ENCODE measurements around the gene TTC3. TPM values are rescaled to one million over a fixed set of nuclear protein-coding genes. Genes with fewer than 3 reads are reported as not detected.

Gene TTC3
- total RNA-seq, 2 donors from 2014 or later = 184 to 273 TPM

- H3K4me1 Mint-ChIP-seq = peaks cover 9% of the 10 kb centered on the region
Observed at GRCh38 chr21:37036177-37036576, 36.9 kb upstream of the TTC3 start.

GRCh38 chr21:37039411-37040075, 33.5 kb upstream of the TTC3 start:
- Mint-ChIP-seq H3K9me3 (no peaks in the 10 kb centered on the region), H3K36me3 (ENCODE audit: low read depth) (no peaks in the 10 kb centered on the region), H3K4me1 (peaks cover 24% of the 10 kb centered on the region), H3K27me3 (ENCODE audit: insufficient read depth) (peaks cover 37% of the 10 kb centered on the region), H3K4me3 (no peak overlapping the region), H3K27ac (no peak overlapping the region)
- Histone ChIP-seq H3K4me3 (ENCODE audit: low read length) (no peak overlapping the region), H3K27ac (ENCODE audit: low read depth, low read length) (no peak overlapping the region), H3K9me3 (ENCODE audit: control insufficient read depth, low read length) (no peaks in the 10 kb centered on the region), H3K9ac (ENCODE audit: extremely low read depth, low read length, poor library complexity, severe bottlenecking) (no peak overlapping the region), H3K36me3 (ENCODE audit: control insufficient read depth, insufficient read depth, low read length) (no peaks in the 10 kb centered on the region), H3K27me3 (ENCODE audit: control insufficient read depth, insufficient read depth, low read length, poor library complexity, severe bottlenecking) (no peaks in the 10 kb centered on the region), H3K4me1 (ENCODE audit: control insufficient read depth, insufficient read depth, low read length) (peaks cover 8% of the 10 kb centered on the region)
- TF ChIP-seq CTCF (conservative IDR thresholded peaks at IDR 0.05) = no peak
- DNase-seq = no peak
- 69 to 78% methylated on average over 8 of the region's 9 CpGs for WGBS, 2 experiments (ENCODE audit: insufficient coverage in 1 of 2, insufficient read length in 1 of 2)

More at GRCh38 chr21:37036177-37036576, 36.9 kb upstream of the TTC3 start:
- 90 to 100% methylated on average over 2 to 4 of the region's 4 CpGs for WGBS, 2 experiments (ENCODE audit: insufficient coverage in 1 of 2, insufficient read length in 1 of 2)
- Histone ChIP-seq H3K4me3 (ENCODE audit: low read length) (no peak overlapping the region), H3K27ac (ENCODE audit: low read depth, low read length) (no peak overlapping the region), H3K9ac (ENCODE audit: extremely low read depth, low read length, poor library complexity, severe bottlenecking) (no peak overlapping the region), H3K4me1 (ENCODE audit: control insufficient read depth, insufficient read depth, low read length) (peaks cover 4% of the 10 kb centered on the region), H3K36me3 (ENCODE audit: control insufficient read depth, insufficient read depth, low read length) (no peaks in the 10 kb centered on the region), H3K9me3 (ENCODE audit: control insufficient read depth, low read length) (no peaks in the 10 kb centered on the region), H3K27me3 (ENCODE audit: control insufficient read depth, insufficient read depth, low read length, poor library complexity, severe bottlenecking) (no peaks in the 10 kb centered on the region)
- no peak overlapping the region for H3K4me3 Mint-ChIP-seq
- H3K27ac Mint-ChIP-seq = no peak overlapping the region
- peaks cover 39% of the 10 kb centered on the region for H3K27me3 Mint-ChIP-seq (ENCODE audit: insufficient read depth)
- no peak for TF ChIP-seq CTCF (conservative IDR thresholded peaks at IDR 0.05)
- no peak for DNase-seq
- H3K9me3 Mint-ChIP-seq = no peaks in the 10 kb centered on the region
- no peaks in the 10 kb centered on the region for H3K36me3 Mint-ChIP-seq (ENCODE audit: low read depth)

- no peak for DNase-seq
- Histone ChIP-seq H3K36me3 (ENCODE audit: control insufficient read depth, insufficient read depth, low read length) (no peaks in the 10 kb centered on the region), H3K9ac (ENCODE audit: extremely low read depth, low read length, poor library complexity, severe bottlenecking) (no peak overlapping the region), H3K4me1 (ENCODE audit: control insufficient read depth, insufficient read depth, low read length) (peaks cover 8% of the 10 kb centered on the region), H3K4me3 (ENCODE audit: low read length) (no peak overlapping the region), H3K27me3 (ENCODE audit: control insufficient read depth, insufficient read depth, low read length, poor library complexity, severe bottlenecking) (no peaks in the 10 kb centered on the region), H3K27ac (ENCODE audit: low read depth, low read length) (no peak overlapping the region), H3K9me3 (ENCODE audit: control insufficient read depth, low read length) (no peaks in the 10 kb centered on the region)
- Mint-ChIP-seq H3K4me1 (peaks cover 29% of the 10 kb centered on the region), H3K27ac (no peak overlapping the region), H3K9me3 (no peaks in the 10 kb centered on the region), H3K36me3 (ENCODE audit: low read depth) (no peaks in the 10 kb centered on the region), H3K27me3 (ENCODE audit: insufficient read depth) (peaks cover 42% of the 10 kb centered on the region), H3K4me3 (no peak overlapping the region)
- WGBS, 2 experiments (ENCODE audit: insufficient coverage in 1 of 2, insufficient read length in 1 of 2) = 100% methylated on average over 3 of the region's 3 CpGs; no CpG with 5 or more reads in 1 of the 2 experiments
- TF ChIP-seq CTCF (conservative IDR thresholded peaks at IDR 0.05) = no peak
Observed at GRCh38 chr21:37040212-37040611, 32.8 kb upstream of the TTC3 start.
